Occipital lobe (tissue), 2 donors: ENCODE measurements around the gene TPI1. TPM values are rescaled to one million over a fixed set of nuclear protein-coding genes. Genes with fewer than 3 reads are reported as not detected.

Experiments used
- DNase-seq: peaks from one replicate; lab custom pipeline; 2025; lab: John Stamatoyannopoulos, UW
- total RNA-seq: library from RNA; depleted of rRNA; stranded (reverse); fragments of >200 nt; gene quantifications from one replicate; pipeline ENCODE4 v1.2.3, GENCODE V29; 2014

The TPI1 gene
- 179 TPM for total RNA-seq

GRCh38 chr12:6867413-6868210 is at the start of gene TPI1:
TSS of gene TPI1 (plus strand) at chr12:6867531. CDS start at chr12:6867567, 36 bp downstream.
- peak; percentile 80 for DNase-seq

GRCh38 chr12:6817662-6818157 is 49.6 kb upstream of the TPI1 start:
- no peak for DNase-seq

GRCh38 chr12:6818222-6818621 is 49.1 kb upstream of the TPI1 start:
- no peak for DNase-seq

- no peak for DNase-seq
Observed at GRCh38 chr12:6818645-6819044, 48.7 kb upstream of the TPI1 start.

GRCh38 chr12:6819106-6820030 is 48.0 kb upstream of the TPI1 start:
- no peak for DNase-seq

GRCh38 chr12:6820166-6820565 is 47.2 kb upstream of the TPI1 start:
- DNase-seq = no peak

- DNase-seq = peak; percentile 83
Observed at GRCh38 chr12:6821591-6822425, 45.5 kb upstream of the TPI1 start, which contains the start of gene GPR162. TSS of gene GPR162 (plus strand) at chr12:6821821. CDS start at chr12:6823899, 2,078 bp downstream.

- DNase-seq = no peak
Observed at GRCh38 chr12:6822426-6823135, 44.8 kb upstream of the TPI1 start.

- no peak for DNase-seq
Observed at GRCh38 chr12:6823182-6824084, 43.9 kb upstream of the TPI1 start.

- DNase-seq = peak; percentile 44
Observed at GRCh38 chr12:6824085-6824775, 43.1 kb upstream of the TPI1 start.

GRCh38 chr12:6824901-6825381 is 42.4 kb upstream of the TPI1 start:
- no peak for DNase-seq

- DNase-seq = peak; percentile 82
Observed at GRCh38 chr12:6825398-6826124, 41.8 kb upstream of the TPI1 start.

- DNase-seq = no peak
Observed at GRCh38 chr12:6826125-6826733, 41.1 kb upstream of the TPI1 start.

- no peak for DNase-seq
Observed at GRCh38 chr12:6826734-6827436, 40.4 kb upstream of the TPI1 start.

GRCh38 chr12:6827437-6827911 is 39.9 kb upstream of the TPI1 start:
- peak; percentile 63 for DNase-seq

- DNase-seq = peak; percentile 41
Observed at GRCh38 chr12:6827982-6828780, 39.1 kb upstream of the TPI1 start, which contains the start of gene P3H3. TSS of gene P3H3 (plus strand) at chr12:6828407. CDS start at chr12:6828441, 34 bp downstream.
